PC-9 (cell line): ENCODE measurements around the gene IGFBP6.

ENCODE experiments used
- EZH2 ChIP-seq: fragments of 200-600 bp; sonication (generic); IDR thresholded peaks from 2 replicates; pipeline ENCODE4 v1.8.0; 2017; ENCODE audit warnings: antibody characterized with exemption, low read depth
- TF ChIP-seq, protein P1 (sequence below): fragments of 200-600 bp; sonication (generic); conservative IDR thresholded peaks from 2 replicates; pipeline ENCODE4 v1.6.1; 2017; ENCODE audit warnings: mixed run types, antibody characterized with exemption, mild to moderate bottlenecking, moderate library complexity

GRCh38 chr12:53062977-53063707 lies 34.3 kb upstream of the IGFBP6 start:
- TF ChIP-seq EZH2: no peak
- TF ChIP-seq, protein P1, sequence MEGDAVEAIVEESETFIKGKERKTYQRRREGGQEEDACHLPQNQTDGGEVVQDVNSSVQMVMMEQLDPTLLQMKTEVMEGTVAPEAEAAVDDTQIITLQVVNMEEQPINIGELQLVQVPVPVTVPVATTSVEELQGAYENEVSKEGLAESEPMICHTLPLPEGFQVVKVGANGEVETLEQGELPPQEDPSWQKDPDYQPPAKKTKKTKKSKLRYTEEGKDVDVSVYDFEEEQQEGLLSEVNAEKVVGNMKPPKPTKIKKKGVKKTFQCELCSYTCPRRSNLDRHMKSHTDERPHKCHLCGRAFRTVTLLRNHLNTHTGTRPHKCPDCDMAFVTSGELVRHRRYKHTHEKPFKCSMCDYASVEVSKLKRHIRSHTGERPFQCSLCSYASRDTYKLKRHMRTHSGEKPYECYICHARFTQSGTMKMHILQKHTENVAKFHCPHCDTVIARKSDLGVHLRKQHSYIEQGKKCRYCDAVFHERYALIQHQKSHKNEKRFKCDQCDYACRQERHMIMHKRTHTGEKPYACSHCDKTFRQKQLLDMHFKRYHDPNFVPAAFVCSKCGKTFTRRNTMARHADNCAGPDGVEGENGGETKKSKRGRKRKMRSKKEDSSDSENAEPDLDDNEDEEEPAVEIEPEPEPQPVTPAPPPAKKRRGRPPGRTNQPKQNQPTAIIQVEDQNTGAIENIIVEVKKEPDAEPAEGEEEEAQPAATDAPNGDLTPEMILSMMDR: no peak
